IMR-90 (cell line): ENCODE results near the gene CAMTA1. TPM values are rescaled to one million over a fixed set of nuclear protein-coding genes. Genes with fewer than 3 reads are reported as not detected.

Experiments
- ATAC-seq: fragments of 200-7000 bp; cut with Tn5 transposase; 2 replicates; pipeline ENCODE4 v1.9.1; 2020; ENCODE audit warnings: low read depth, mild to moderate bottlenecking, moderate library complexity
- BruUV-seq: library from RNA; stranded (reverse); fragments of 400-500 nt; replicated peaks from 2 replicates; lab custom pipeline; 2021; lab: Mats Ljungman, UMichigan
- CTCF ChIA-PET: fragments of 300-600 bp; formaldehyde crosslinking; extraction: SDS; loops from one replicate; lab custom pipeline; 2021; ENCODE audit warnings: antibody characterized with exemption; lab: Yijun Ruan, JAX
- POLR2A ChIA-PET: fragments of 300-600 bp; sonication (Branson Sonifier 250); formaldehyde crosslinking; loops from one replicate; lab custom pipeline; 2022; ENCODE audit warnings: antibody characterized with exemption; ENCODE audit not compliant: unreplicated experiment; lab: Charles Lee
- DNase-seq: peaks from one replicate; pipeline ENCODE4 v3.0.0; 2013
- H2AFZ ChIP-seq: replicated peaks from 2 replicates; pipeline ENCODE3; 2013; ENCODE audit warnings: low read length, mild to moderate bottlenecking; ENCODE audit not compliant: poor library complexity
- H2AK5ac ChIP-seq: 2 replicates; pipeline ENCODE4 v1.6.1; 2013; ENCODE audit warnings: low read depth, low read length, inconsistent platforms
- H2AK9ac ChIP-seq: replicated peaks from 2 replicates; pipeline ENCODE3; 2013; ENCODE audit warnings: mild to moderate bottlenecking, low read depth, low read length, moderate library complexity; ENCODE audit not compliant: poor library complexity
- H2BK120ac ChIP-seq: 2 replicates; pipeline ENCODE4 v1.6.1; 2013; ENCODE audit warnings: low read depth, low read length, inconsistent platforms
- H2BK15ac ChIP-seq: 3 replicates; pipeline ENCODE4 v1.6.1; 2013; ENCODE audit warnings: low read depth, low read length, inconsistent platforms
- H2BK20ac ChIP-seq: 2 replicates; pipeline ENCODE4 v1.6.1; 2013; ENCODE audit warnings: low read depth, mild to moderate bottlenecking, inconsistent platforms, low read length, moderate library complexity
- H2BK5ac ChIP-seq: 2 replicates; pipeline ENCODE4 v1.6.1; 2013; ENCODE audit warnings: mild to moderate bottlenecking, low read depth, low read length, inconsistent platforms; ENCODE audit not compliant: poor library complexity, severe bottlenecking
- H3K14ac ChIP-seq: replicated peaks from 2 replicates; pipeline ENCODE4 v1.6.1; 2013; ENCODE audit warnings: low read depth, low read length, inconsistent platforms
- H3K18ac ChIP-seq: 2 replicates; pipeline ENCODE4 v1.6.1; 2013; ENCODE audit warnings: low read depth, low read length, control low read depth
- H3K23ac ChIP-seq: 2 replicates; pipeline ENCODE4 v1.6.1; 2013; ENCODE audit warnings: low read depth, low read length, inconsistent platforms
- H3K27ac ChIP-seq: 2 replicates; pipeline ENCODE4 v1.5.1; 2013; ENCODE audit warnings: mild to moderate bottlenecking, control low read depth, low read length; ENCODE audit not compliant: insufficient read depth
- H3K27me3 ChIP-seq: 2 replicates; pipeline ENCODE4 v1.6.1; 2013; ENCODE audit warnings: low read length; ENCODE audit not compliant: control insufficient read depth, insufficient read depth
- H3K36me3 ChIP-seq: 2 replicates; pipeline ENCODE4 v1.6.1; 2013; ENCODE audit warnings: low read length, mixed read lengths; ENCODE audit not compliant: control insufficient read depth, insufficient read depth
- H3K4ac ChIP-seq: 2 replicates; pipeline ENCODE4 v1.6.1; 2013; ENCODE audit warnings: low read depth, low read length, inconsistent platforms
- H3K4me1 ChIP-seq: 2 replicates; pipeline ENCODE4 v1.6.1; 2013; ENCODE audit warnings: low read length, mixed read lengths; ENCODE audit not compliant: control insufficient read depth, insufficient read depth
- H3K4me2 ChIP-seq: 2 replicates; pipeline ENCODE4 v1.6.1; 2013; ENCODE audit warnings: low read depth, mild to moderate bottlenecking, control low read depth, low read length, moderate library complexity
- H3K4me3 ChIP-seq: 2 replicates; pipeline ENCODE4 v1.5.1; 2013; ENCODE audit warnings: low read depth, mild to moderate bottlenecking, control low read depth, low read length, moderate library complexity; ENCODE audit not compliant: insufficient read depth
- H3K56ac ChIP-seq: 2 replicates; pipeline ENCODE4 v1.6.1; 2013; ENCODE audit warnings: low read length, inconsistent platforms; ENCODE audit not compliant: insufficient read depth; ENCODE audit errors: extremely low read depth
- H3K79me1 ChIP-seq, 2 experiments: 2 replicates each; pipeline ENCODE4 v1.6.1; 2013; ENCODE audit warnings: low read length in 2 of 2, inconsistent platforms in 1 of 2, low read depth in 1 of 2
- H3K9ac ChIP-seq: 2 replicates; pipeline ENCODE4 v1.6.1; 2013; ENCODE audit warnings: low read depth, low read length, control low read depth
- H3K9me1 ChIP-seq: 2 replicates; pipeline ENCODE4 v1.6.1; 2013; ENCODE audit warnings: low read length, inconsistent platforms; ENCODE audit not compliant: insufficient read depth
- H3K9me3 ChIP-seq: 2 replicates; pipeline ENCODE4 v1.6.1; 2013; ENCODE audit warnings: low read length; ENCODE audit not compliant: control insufficient read depth, insufficient read depth
- H4K20me1 ChIP-seq: 2 replicates; pipeline ENCODE4 v1.6.1; 2013; ENCODE audit warnings: low read length, inconsistent platforms; ENCODE audit not compliant: insufficient read depth
- H4K5ac ChIP-seq: 2 replicates; pipeline ENCODE4 v1.6.1; 2013; ENCODE audit warnings: mild to moderate bottlenecking, low read depth, low read length, control low read depth
- H4K8ac ChIP-seq, 2 experiments: 2 replicates each; pipeline ENCODE4 v1.6.1; 2013; ENCODE audit warnings: low read depth in 2 of 2, low read length in 2 of 2, control low read depth in 1 of 2, inconsistent platforms in 1 of 2
- H4K91ac ChIP-seq: 2 replicates; pipeline ENCODE4 v1.6.1; 2013; ENCODE audit warnings: low read depth, low read length, inconsistent platforms; ENCODE audit not compliant: insufficient read depth
- BHLHE40 ChIP-seq: fragments of 150-350 bp; IDR thresholded peaks from 2 replicates; pipeline ENCODE4 v1.6.1; 2016; ENCODE audit warnings: mild to moderate bottlenecking, low read depth, low read length
- CEBPB ChIP-seq: IDR thresholded peaks from 2 replicates; pipeline ENCODE4 v1.6.1; 2012; ENCODE audit warnings: low read depth, low read length, improper control_type of control experiment
- CHD1 ChIP-seq: IDR thresholded peaks from 2 replicates; pipeline ENCODE4 v1.6.1; 2012; ENCODE audit warnings: low read depth, low read length, improper control_type of control experiment
- FOS ChIP-seq: fragments of 150-350 bp; IDR thresholded peaks from 2 replicates; pipeline ENCODE4 v1.6.1; 2016; ENCODE audit warnings: low read depth, low read length
- MAFK ChIP-seq: IDR thresholded peaks from 2 replicates; pipeline ENCODE4 v1.6.1; 2012; ENCODE audit warnings: low read depth, low read length, improper control_type of control experiment
- MAZ ChIP-seq: IDR thresholded peaks from 2 replicates; pipeline ENCODE4 v1.6.1; 2012; ENCODE audit warnings: low read depth, mild to moderate bottlenecking, low read length, improper control_type of control experiment, moderate library complexity, borderline replicate concordance
- MXI1 ChIP-seq: IDR thresholded peaks from 2 replicates; pipeline ENCODE4 v1.6.1; 2012; ENCODE audit warnings: low read depth, mild to moderate bottlenecking, low read length, moderate library complexity, borderline replicate concordance
- NFE2L2 ChIP-seq: fragments of 150-350 bp; IDR thresholded peaks from 2 replicates; pipeline ENCODE4 v1.6.1; 2016; ENCODE audit warnings: low read depth, mild to moderate bottlenecking, low read length
- POLR2A ChIP-seq: IDR thresholded peaks from 2 replicates; pipeline ENCODE4 v1.6.1; 2012; ENCODE audit warnings: mild to moderate bottlenecking, low read depth, low read length
- RAD21 ChIP-seq: IDR thresholded peaks from 2 replicates; pipeline ENCODE4 v1.6.1; 2012; ENCODE audit warnings: low read length, improper control_type of control experiment
- RCOR1 ChIP-seq: IDR thresholded peaks from 2 replicates; pipeline ENCODE4 v1.6.1; 2012; ENCODE audit warnings: mild to moderate bottlenecking, low read length, improper control_type of control experiment; ENCODE audit not compliant: insufficient replicate concordance
- RFX5 ChIP-seq: IDR thresholded peaks from 2 replicates; pipeline ENCODE4 v1.8.0; 2012; ENCODE audit warnings: low read depth, mild to moderate bottlenecking, low read length, moderate library complexity
- SMC3 ChIP-seq: fragments of 150-350 bp; IDR thresholded peaks from 2 replicates; pipeline ENCODE4 v1.6.1; 2016; ENCODE audit warnings: low read depth, mild to moderate bottlenecking, antibody characterized with exemption, low read length, moderate library complexity
- USF2 ChIP-seq: fragments of 150-350 bp; IDR thresholded peaks from 2 replicates; pipeline ENCODE4 v1.6.1; 2017; ENCODE audit warnings: mild to moderate bottlenecking, antibody characterized with exemption, low read length, low read depth
- WGBS, 2 experiments: methylation state at CpG; one replicate each; pipeline versions ENCODE4 v1.1.5 to v1.1.7; 2013; ENCODE audit warnings: missing lambda C conversion rate in 2 of 2; ENCODE audit not compliant: insufficient read length in 1 of 2; ENCODE audit errors: extremely low coverage in 2 of 2; 5-methylcytosine and 5-hydroxymethylcytosine counted together
- dilution Hi-C: fragments of 300-500 bp; cut with HindIII; formaldehyde crosslinking; loops from one replicate; pipeline ENCODE4 v1.14.3; 2018; ENCODE audit warnings: low sequenced_read_pairs; ENCODE audit not compliant: unreplicated experiment
- in situ Hi-C: fragments of 300-500 bp; cut with MboI; formaldehyde crosslinking; loops from 3 replicates; pipeline ENCODE4 v1.14.3; 2019; ENCODE audit warnings: low sequenced_read_pairs, inconsistent platforms, mixed read lengths
- intact Hi-C: fragments of 100-400 bp; cut with micrococcal nuclease; formaldehyde crosslinking; loops from 2 replicates; pipeline ENCODE4 v1.10.0; 2022
- polyA plus RNA-seq, 3 experiments: library from polyadenylated mRNA; depleted of rRNA; stranded (reverse); fragments of >200 nt; gene quantifications; 2 replicates each; pipeline ENCODE4 v1.2.3, GENCODE V29; 2012; ENCODE audit warnings: low replicate concordance in 1 of 3
- total RNA-seq: library from RNA; depleted of rRNA; stranded (reverse); fragments of >200 nt; gene quantifications from 2 replicates; pipeline ENCODE4 v1.2.3, GENCODE V29; 2012
- TF ChIP-seq, protein P1 (sequence below): fragments of 150-350 bp; IDR thresholded peaks from 2 replicates; pipeline ENCODE4 v1.6.1; 2016; ENCODE audit warnings: low read depth, mild to moderate bottlenecking, low read length, moderate library complexity, borderline replicate concordance
- TF ChIP-seq, protein P2 (sequence below): conservative IDR thresholded peaks from 2 replicates; pipeline ENCODE4 v1.5.1; 2012; ENCODE audit warnings: mild to moderate bottlenecking, low read depth, low read length, improper control_type of control experiment

Gene CAMTA1
- total and polyA plus RNA-seq, 2 of the 4 experiments (the other 2 are of a cell fraction), result 35.5 to 74.3 TPM

GRCh38 chr1:6935361-6935883, 150.2 kb downstream of the CAMTA1 start:
- Histone ChIP-seq H4K20me1 (no peaks in the 10 kb centered on the region), H3K9ac (no peak overlapping the region), H2AFZ (no peak overlapping the region), H2AK5ac (no peak overlapping the region), H3K23ac (no peak overlapping the region), H3K27me3 (peaks cover 39% of the 10 kb centered on the region), H2BK15ac (no peak overlapping the region), H4K5ac (no peak overlapping the region), H2BK5ac (no peak overlapping the region), H3K27ac (no peak overlapping the region), H3K4me3 (no peak overlapping the region), H4K8ac (no peak overlapping the region), H3K18ac (no peak overlapping the region), H3K4me2 (no peak overlapping the region), H3K56ac (no peak overlapping the region), H2BK120ac (no peak overlapping the region), H4K91ac (no peak overlapping the region), H3K4me1 (no peaks in the 10 kb centered on the region), H3K9me1 (no peaks in the 10 kb centered on the region), H2AK9ac (no peak overlapping the region), H3K9me3 (no peaks in the 10 kb centered on the region), H3K36me3 (no peaks in the 10 kb centered on the region), H2BK20ac (no peak overlapping the region), H3K79me1 (no peaks in the 10 kb centered on the region), H3K4ac (no peak overlapping the region), H3K14ac (no peak overlapping the region)
- in situ Hi-C loops, result no loop called here
- no peak for TF ChIP-seq CEBPB
- TF ChIP-seq MAZ, result no peak
- TF ChIP-seq CHD1, result no peak
- TF ChIP-seq USF2, result no peak
- TF ChIP-seq MAFK, result no peak
- no peak for TF ChIP-seq POLR2A
- TF ChIP-seq, protein P1, sequence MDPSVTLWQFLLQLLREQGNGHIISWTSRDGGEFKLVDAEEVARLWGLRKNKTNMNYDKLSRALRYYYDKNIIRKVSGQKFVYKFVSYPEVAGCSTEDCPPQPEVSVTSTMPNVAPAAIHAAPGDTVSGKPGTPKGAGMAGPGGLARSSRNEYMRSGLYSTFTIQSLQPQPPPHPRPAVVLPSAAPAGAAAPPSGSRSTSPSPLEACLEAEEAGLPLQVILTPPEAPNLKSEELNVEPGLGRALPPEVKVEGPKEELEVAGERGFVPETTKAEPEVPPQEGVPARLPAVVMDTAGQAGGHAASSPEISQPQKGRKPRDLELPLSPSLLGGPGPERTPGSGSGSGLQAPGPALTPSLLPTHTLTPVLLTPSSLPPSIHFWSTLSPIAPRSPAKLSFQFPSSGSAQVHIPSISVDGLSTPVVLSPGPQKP, result no peak
- TF ChIP-seq BHLHE40, result no peak
- no peak for TF ChIP-seq SMC3
- TF ChIP-seq NFE2L2, result no peak
- TF ChIP-seq, protein P2, sequence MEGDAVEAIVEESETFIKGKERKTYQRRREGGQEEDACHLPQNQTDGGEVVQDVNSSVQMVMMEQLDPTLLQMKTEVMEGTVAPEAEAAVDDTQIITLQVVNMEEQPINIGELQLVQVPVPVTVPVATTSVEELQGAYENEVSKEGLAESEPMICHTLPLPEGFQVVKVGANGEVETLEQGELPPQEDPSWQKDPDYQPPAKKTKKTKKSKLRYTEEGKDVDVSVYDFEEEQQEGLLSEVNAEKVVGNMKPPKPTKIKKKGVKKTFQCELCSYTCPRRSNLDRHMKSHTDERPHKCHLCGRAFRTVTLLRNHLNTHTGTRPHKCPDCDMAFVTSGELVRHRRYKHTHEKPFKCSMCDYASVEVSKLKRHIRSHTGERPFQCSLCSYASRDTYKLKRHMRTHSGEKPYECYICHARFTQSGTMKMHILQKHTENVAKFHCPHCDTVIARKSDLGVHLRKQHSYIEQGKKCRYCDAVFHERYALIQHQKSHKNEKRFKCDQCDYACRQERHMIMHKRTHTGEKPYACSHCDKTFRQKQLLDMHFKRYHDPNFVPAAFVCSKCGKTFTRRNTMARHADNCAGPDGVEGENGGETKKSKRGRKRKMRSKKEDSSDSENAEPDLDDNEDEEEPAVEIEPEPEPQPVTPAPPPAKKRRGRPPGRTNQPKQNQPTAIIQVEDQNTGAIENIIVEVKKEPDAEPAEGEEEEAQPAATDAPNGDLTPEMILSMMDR, result no peak
- no peak for TF ChIP-seq RCOR1
- TF ChIP-seq RFX5, result no peak
- no peak for TF ChIP-seq RAD21
- TF ChIP-seq FOS, result no peak
- no peak for TF ChIP-seq MXI1
- no peak for DNase-seq
- WGBS, 2 experiments, result 13% methylated on average over 3 of the region's 12 CpGs; no CpG with 5 or more reads in 1 of the 2 experiments
- dilution Hi-C loops, result no loop called here
- ATAC-seq, result no peak
- intact Hi-C loops, result no loop called here
- BruUV-seq, result no TSS peak
- POLR2A ChIA-PET, result no interaction called here
- CTCF ChIA-PET, result no interaction called here
